Choroid plexus epithelial cell (primary cell): ENCODE measurements around the gene PARD6G.
A peak's percentile ranks its signal among the peaks of the same experiment; 100 is the strongest.

ENCODE experiments used
- DNase-seq: peaks from one replicate; pipeline ENCODE4 v3.0.0-alpha.2; 2010; ENCODE audit warnings: low read depth
- H3K4me3 ChIP-seq: 2 replicates; pipeline ENCODE4 v1.5.1; 2011; ENCODE audit warnings: low read depth, mild to moderate bottlenecking, control low read depth, low read length, moderate library complexity
- TF ChIP-seq, protein P1 (sequence below): conservative IDR thresholded peaks from 2 replicates; pipeline ENCODE4 v1.5.1; 2011; ENCODE audit warnings: low read depth, mild to moderate bottlenecking, control low read depth, inconsistent platforms, low read length, moderate library complexity

The PARD6G gene

DNA sequence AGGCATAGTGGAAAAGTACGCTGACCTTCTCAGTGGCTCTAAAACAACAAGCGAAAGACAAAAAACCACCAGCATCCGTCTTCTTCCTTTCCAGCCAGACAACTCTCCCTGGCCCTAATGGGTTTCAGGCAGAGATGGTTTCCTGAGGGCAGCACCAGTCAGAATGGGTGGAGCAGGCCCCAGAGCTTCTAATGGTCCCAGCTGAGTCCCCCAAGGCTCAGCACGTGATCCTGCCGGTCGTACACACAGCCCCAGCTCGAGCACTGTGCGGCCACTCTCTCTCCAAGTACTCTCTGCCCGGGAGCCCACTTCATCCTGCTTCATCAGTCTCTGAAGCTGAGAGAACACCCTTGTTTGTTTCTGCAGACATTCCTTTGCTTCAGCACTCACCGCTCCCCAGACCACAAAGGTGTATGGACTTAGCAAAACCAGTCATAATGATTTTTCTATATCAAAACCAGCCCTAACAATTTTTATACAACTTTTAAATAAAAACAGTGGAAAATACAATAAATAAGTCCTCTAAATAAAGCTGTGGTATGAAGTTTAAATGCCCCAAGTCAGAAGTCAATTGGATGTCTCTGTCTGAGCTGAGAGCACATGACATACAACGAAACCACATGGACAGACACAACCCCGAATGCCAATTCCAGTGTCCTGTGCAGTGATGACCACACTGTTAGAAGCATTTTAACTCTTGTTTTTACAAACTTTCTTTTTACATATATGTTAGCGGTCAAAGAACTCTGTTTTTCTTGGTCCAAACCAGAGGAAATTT lies 63.9 kb downstream of the PARD6G start:
- DNase-seq: peak; percentile 49
- H3K4me3 ChIP-seq: no peak overlapping the region
- TF ChIP-seq, protein P1, sequence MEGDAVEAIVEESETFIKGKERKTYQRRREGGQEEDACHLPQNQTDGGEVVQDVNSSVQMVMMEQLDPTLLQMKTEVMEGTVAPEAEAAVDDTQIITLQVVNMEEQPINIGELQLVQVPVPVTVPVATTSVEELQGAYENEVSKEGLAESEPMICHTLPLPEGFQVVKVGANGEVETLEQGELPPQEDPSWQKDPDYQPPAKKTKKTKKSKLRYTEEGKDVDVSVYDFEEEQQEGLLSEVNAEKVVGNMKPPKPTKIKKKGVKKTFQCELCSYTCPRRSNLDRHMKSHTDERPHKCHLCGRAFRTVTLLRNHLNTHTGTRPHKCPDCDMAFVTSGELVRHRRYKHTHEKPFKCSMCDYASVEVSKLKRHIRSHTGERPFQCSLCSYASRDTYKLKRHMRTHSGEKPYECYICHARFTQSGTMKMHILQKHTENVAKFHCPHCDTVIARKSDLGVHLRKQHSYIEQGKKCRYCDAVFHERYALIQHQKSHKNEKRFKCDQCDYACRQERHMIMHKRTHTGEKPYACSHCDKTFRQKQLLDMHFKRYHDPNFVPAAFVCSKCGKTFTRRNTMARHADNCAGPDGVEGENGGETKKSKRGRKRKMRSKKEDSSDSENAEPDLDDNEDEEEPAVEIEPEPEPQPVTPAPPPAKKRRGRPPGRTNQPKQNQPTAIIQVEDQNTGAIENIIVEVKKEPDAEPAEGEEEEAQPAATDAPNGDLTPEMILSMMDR: no peak

- TF ChIP-seq, protein P1: no peak
- DNase-seq: no peak
- H3K4me3 ChIP-seq: no peak overlapping the region
Measured at GRCh38 chr18:80182855-80183254, 64.5 kb downstream of the PARD6G start.

GRCh38 chr18:80181642-80182461 lies 65.5 kb downstream of the PARD6G start:
- H3K4me3 ChIP-seq: no peak overlapping the region
- DNase-seq: no peak
- TF ChIP-seq, protein P1: no peak

- TF ChIP-seq, protein P1: no peak
- no peak for DNase-seq
- no peak overlapping the region for H3K4me3 ChIP-seq
Measured at GRCh38 chr18:80180778-80181564, 66.3 kb downstream of the PARD6G start.

DNA sequence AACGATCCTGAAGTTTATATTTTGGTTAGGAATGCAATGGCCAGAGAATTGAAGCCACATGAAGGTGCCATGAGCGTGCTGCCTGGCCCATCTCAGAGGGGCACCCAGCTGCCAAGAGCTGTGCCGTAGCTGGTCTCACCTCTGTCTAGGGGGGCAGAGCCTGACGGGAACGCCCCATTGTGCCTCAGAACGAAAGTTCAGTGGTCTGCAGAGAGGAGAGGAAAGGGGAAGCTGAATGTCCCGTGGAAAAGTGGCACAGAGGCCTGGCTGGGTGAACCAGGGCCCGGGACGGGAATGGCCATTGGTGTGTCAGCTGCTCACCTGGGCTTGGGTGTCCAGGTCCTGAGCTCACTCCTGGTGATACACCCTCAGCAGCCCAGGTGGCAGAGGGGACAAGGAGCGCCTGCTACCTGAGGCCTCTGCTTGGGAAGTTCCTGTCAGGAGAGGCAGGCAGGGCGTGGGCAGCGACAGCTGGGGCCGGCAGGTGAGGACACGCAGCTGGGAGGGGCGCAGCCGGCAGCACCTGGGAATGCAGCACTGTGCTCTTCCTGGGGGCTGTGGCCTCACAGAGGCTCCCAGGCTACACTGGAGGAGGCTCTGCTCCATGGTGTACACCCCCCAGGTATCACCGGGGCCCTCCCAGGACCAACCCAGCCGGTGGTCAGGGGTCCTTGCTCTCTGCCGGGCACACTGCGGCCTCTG lies 67.3 kb downstream of the PARD6G start:
- DNase-seq: no peak
- TF ChIP-seq, protein P1: no peak
- no peak overlapping the region for H3K4me3 ChIP-seq
